Large intestine (tissue), 3 donors: ENCODE results near the gene FN3KRP. TPM values are rescaled to one million over a fixed set of nuclear protein-coding genes. Genes with fewer than 3 reads are reported as not detected.

Experiments
- DNase-seq, 2 donors: peaks; one replicate each; pipeline versions ENCODE4 v3.0.0 to v3.0.0-alpha.2; 2013
- H3K27ac ChIP-seq: one replicate; pipeline ENCODE4 v1.5.1; 2013; ENCODE audit warnings: low read length
- H3K27me3 ChIP-seq: 2 replicates; pipeline ENCODE4 v1.6.1; 2013; ENCODE audit warnings: low read length; ENCODE audit not compliant: control insufficient read depth, insufficient read depth
- H3K36me3 ChIP-seq: 2 replicates; pipeline ENCODE4 v1.6.1; 2013; ENCODE audit warnings: low read length; ENCODE audit not compliant: control insufficient read depth, insufficient read depth
- H3K4me1 ChIP-seq: one replicate; pipeline ENCODE4 v1.6.1; 2013; ENCODE audit warnings: low read length; ENCODE audit not compliant: control insufficient read depth, insufficient read depth
- H3K4me3 ChIP-seq: one replicate; pipeline ENCODE4 v1.5.1; 2013; ENCODE audit warnings: low read length
- H3K9me3 ChIP-seq: one replicate; pipeline ENCODE4 v1.6.1; 2013; ENCODE audit warnings: mild to moderate bottlenecking, low read depth, low read length, moderate library complexity; ENCODE audit not compliant: control insufficient read depth
- WGBS: methylation state at CpG from one replicate; pipeline ENCODE4 v1.1.5; 2013; ENCODE audit warnings: low lambda C conversion rate; ENCODE audit not compliant: insufficient coverage; 5-methylcytosine and 5-hydroxymethylcytosine counted together
- polyA plus RNA-seq: library from polyadenylated mRNA; unstranded; fragments of 120-200 nt; gene quantifications from one replicate; pipeline ENCODE4 v1.2.1, GENCODE V29; 2013

The FN3KRP gene
- polyA plus RNA-seq, 1 donor, result 44.2 TPM

DNA sequence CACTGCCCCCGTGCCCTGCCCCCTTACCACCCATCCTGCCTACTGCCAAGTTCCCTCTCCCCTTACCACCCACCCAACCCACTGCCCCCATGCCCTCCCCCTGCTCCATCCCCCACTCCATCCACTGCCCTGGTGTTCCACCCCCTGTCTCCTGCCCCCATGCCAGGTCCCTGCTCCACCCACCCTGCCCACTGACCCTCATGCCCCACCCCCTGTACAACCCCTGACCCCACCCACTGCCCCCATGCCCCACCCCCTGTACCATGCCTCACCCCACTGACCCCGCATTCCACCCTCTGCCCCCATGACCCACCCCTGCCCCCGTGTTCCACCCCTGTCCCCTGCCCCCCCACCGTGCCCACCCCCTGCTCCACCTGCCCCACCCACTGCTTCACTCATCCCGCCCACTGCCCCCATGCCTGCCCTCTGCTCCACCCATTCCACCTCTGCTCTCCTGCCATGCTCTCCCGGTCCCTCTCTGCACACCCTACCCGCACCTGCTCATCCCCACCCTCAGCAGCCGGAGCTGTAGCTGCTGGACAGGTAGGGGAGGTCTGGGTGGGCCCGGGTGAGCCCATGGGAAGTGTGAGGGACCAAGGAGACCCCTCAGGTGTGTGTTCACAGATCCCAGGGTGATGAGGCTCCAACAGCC is 7.4 kb upstream of the FN3KRP start:
- peaks cover 16% of the 10 kb centered on the region for H3K4me1 ChIP-seq
- H3K27ac ChIP-seq, result no peak overlapping the region
- no CpG with 5 or more reads among the region's 9 CpGs for WGBS
- no peaks in the 10 kb centered on the region for H3K27me3 ChIP-seq
- no peaks in the 10 kb centered on the region for H3K36me3 ChIP-seq
- no peak overlapping the region for H3K4me3 ChIP-seq
- no peak for DNase-seq
- no peaks in the 10 kb centered on the region for H3K9me3 ChIP-seq

DNA sequence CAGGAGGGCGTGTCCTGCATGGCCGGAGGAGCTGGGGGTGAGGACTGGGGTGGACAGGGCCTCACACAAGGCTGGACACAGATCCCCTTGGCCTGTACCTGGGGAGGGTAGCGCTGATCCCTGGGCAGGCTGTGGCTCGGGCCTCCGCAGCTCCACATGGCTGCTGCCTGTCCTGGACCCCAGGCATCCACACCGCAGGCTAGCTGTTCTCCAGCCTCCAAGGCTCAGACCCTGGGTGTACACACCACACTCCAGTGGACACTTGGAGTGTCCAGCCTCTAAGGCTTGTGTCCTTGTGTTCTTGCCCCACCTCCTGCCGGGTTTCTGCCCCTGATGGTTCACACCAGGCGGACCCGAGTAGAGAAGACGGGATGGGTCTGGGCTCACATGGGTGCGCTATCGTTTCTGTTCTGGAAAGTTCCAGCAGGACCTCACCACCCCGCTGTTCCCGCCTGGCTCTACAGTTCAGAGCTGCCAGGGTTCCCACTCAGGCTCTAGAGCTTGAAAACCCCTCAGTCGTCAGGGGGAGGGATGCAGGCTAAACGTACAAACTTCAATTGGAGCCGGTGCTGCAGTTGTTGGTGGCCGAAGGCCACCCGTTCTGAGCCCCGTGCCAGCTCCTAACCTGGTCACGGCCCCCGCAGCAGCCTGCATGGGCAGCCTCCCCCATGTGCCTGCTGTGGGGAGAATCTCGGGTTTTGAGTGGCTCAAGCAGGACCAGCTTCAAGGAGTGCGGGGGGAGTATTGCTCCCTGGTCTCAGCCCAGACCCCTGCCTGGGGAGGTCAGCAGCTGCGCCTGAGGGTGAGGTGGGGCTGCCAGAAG is 6.6 kb upstream of the FN3KRP start:
- no peak overlapping the region for H3K4me3 ChIP-seq
- no peaks in the 10 kb centered on the region for H3K27me3 ChIP-seq
- DNase-seq, result no peak
- no peaks in the 10 kb centered on the region for H3K9me3 ChIP-seq
- WGBS, result no CpG with 5 or more reads among the region's 25 CpGs
- no peaks in the 10 kb centered on the region for H3K36me3 ChIP-seq
- no peak overlapping the region for H3K27ac ChIP-seq
- H3K4me1 ChIP-seq, result peaks cover 8% of the 10 kb centered on the region

DNA sequence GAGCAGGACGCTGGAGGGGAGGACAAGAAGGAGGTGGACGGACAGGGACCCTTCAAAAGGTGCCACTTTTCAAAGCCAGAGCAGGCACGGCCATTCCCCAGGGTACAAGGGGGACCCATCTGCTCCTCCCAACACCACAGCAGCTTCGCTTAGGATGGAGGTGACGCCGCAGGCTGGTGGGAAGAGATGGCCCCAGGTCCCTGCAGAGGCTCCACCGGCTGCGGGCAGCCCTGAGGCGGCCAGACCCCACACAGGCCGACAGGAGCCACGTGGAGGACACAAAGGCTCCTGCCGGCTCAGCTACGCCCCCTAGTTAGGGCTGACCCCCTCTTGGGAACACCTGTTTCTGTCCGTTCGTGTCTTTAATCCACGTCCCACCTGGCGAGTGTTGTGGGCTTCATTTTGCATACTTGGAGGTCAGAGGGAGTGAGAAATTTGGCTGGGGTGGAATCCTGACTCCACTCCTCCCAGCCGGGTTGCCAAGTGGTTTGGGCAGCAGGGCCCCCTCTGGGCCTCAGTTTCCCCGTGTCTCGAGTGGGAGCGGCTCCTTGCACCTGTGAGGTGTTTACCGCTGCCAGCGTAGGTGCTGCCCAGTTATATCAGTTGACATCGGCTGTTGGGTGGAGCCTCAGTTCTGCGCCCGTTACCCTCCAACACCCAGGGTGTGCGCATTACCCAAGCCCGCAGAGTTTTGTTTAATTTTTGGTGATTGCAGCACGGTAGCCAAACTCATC is 5.8 kb upstream of the FN3KRP start:
- DNase-seq, result no peak
- Histone ChIP-seq H3K36me3 (no peaks in the 10 kb centered on the region), H3K4me3 (no peak overlapping the region), H3K4me1 (peaks cover 2% of the 10 kb centered on the region), H3K9me3 (no peaks in the 10 kb centered on the region), H3K27ac (no peak overlapping the region), H3K27me3 (no peaks in the 10 kb centered on the region)
- no CpG with 5 or more reads among the region's 29 CpGs for WGBS

DNA sequence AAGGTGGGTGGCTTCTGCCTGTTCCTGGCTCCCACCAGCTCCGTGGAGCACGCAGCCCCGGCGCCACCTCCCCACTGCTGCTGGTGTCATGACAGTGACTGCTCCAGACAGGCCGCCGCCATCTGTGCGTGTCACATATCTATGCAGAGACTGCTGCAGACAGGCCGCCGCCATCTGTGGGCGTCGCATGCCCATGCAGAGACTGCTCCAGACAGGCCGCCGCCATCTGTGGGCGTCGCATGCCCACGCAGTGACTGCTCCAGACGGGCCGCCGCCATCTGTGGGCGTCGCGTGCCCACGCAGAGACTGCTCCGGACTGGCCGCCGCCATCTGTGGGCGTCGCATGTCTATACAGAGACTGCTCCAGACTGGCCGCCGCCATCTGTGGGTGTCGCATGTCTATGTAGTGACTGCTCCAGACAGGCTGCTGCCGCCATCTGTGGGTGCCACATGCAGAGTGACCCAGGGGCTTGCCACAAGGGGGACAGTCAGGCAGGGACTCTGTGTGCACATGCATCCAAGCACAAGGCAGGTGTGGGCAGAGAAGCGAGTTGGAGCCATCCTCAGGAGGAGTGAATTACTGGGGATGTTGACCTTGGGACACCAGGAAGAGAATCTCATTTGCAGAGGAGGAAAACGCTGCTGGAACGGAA is 3.3 kb upstream of the FN3KRP start:
- WGBS, result no CpG with 5 or more reads among the region's 35 CpGs
- H3K27me3 ChIP-seq, result no peaks in the 10 kb centered on the region
- no peak overlapping the region for H3K4me3 ChIP-seq
- H3K36me3 ChIP-seq, result no peaks in the 10 kb centered on the region
- DNase-seq, result no peak
- H3K4me1 ChIP-seq, result peaks cover 8% of the 10 kb centered on the region
- no peaks in the 10 kb centered on the region for H3K9me3 ChIP-seq
- no peak overlapping the region for H3K27ac ChIP-seq

DNA sequence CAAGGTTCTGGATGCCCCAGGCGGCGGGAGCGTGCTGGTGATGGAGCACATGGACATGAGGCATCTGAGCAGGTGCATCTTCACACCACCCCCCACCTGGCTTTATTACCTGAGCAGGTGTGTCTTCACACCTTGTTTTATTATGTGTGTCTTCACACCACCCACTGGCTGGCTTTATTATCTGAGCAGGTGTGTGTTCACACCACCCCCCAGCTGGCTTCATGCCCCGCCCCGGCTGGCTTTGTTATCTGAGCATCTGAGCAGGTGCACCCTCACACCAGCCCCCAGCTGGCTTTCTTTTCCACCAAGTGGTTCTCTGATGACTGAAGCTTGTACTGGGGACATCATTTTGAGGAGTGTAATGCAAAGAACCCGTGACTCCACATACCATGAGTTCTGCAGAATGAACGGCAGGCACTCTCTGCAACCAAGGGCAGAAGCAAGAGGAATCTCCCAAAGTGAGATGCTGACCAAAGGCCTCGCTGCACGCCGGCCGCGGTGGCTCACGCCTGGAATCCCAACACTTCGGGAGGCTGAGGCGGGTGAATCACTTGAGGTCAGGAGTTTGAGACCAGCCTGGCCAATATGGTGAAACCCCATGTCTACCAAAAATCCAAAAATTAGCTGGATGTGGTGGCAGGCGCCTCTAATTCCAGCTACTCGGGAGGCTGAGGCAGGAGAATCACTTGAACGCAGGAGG is 2.6 kb downstream of the FN3KRP start:
- DNase-seq, result no peak
- peaks cover 36% of the 10 kb centered on the region for H3K36me3 ChIP-seq
- H3K9me3 ChIP-seq, result no peaks in the 10 kb centered on the region
- H3K27ac ChIP-seq, result no peak overlapping the region
- no CpG with 5 or more reads among the region's 18 CpGs for WGBS
- H3K4me1 ChIP-seq, result peaks cover 8% of the 10 kb centered on the region
- no peak overlapping the region for H3K4me3 ChIP-seq
- H3K27me3 ChIP-seq, result no peaks in the 10 kb centered on the region

DNA sequence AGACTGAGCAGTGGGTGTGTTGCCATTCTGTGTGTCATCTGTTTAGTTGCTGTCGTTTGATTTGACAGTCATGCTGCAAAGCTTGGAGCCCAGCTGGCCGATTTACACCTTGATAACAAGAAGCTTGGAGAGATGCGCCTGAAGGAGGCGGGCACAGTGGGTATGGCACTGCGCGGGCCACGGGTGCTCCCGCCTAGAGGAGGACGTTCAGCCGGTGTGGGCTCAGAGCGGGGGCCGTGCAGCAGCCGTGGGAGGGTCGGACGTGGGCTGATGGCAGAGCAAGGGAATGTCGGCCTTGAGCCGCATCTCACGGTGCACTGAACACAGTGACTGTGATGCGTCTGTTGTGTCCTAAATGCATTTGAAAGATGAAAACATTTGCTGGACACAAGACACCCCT is 3.7 kb downstream of the FN3KRP start:
- no peak overlapping the region for H3K4me3 ChIP-seq
- DNase-seq, result no peak
- WGBS, result no CpG with 5 or more reads among the region's 19 CpGs
- no peaks in the 10 kb centered on the region for H3K27me3 ChIP-seq
- H3K9me3 ChIP-seq, result no peaks in the 10 kb centered on the region
- peaks cover 8% of the 10 kb centered on the region for H3K4me1 ChIP-seq
- peaks cover 39% of the 10 kb centered on the region for H3K36me3 ChIP-seq
- no peak overlapping the region for H3K27ac ChIP-seq

DNA sequence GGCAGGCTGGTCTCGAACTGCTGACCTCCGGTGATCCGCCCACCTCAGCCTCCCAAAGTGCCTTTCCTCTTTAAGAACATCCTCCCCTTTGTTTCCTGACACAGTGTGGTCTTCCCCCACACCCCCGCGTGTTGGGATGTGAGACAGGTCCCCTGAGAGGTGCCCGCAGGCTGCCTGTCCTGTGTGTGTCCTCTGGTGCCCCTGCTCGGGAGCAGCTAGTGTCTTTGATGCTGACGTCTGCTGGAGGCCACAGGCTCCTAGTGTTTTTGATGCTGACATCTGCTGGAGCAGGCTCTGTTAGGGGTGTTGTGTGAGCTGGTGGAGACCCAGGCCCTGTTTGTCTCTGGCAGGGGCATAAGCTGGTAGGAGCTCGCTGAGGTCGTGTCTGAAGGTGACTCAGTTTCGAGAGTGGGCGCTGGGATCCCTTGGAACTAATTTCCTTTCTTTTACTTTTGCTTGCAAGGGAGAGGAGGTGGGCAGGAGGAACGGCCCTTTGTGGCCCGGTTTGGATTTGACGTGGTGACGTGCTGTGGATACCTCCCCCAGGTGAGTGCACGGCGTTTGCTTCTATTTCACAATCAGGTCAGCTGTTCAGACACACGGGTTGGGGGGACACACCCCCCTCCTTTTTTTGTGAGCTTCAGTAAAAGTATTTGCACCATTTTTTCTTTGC is 6.0 kb downstream of the FN3KRP start:
- H3K4me1 ChIP-seq, result peaks cover 3% of the 10 kb centered on the region
- WGBS, result no CpG with 5 or more reads among the region's 19 CpGs
- peaks cover 55% of the 10 kb centered on the region for H3K36me3 ChIP-seq
- no peak for DNase-seq
- H3K27me3 ChIP-seq, result no peaks in the 10 kb centered on the region
- no peak overlapping the region for H3K4me3 ChIP-seq
- no peak overlapping the region for H3K27ac ChIP-seq
- H3K9me3 ChIP-seq, result no peaks in the 10 kb centered on the region

DNA sequence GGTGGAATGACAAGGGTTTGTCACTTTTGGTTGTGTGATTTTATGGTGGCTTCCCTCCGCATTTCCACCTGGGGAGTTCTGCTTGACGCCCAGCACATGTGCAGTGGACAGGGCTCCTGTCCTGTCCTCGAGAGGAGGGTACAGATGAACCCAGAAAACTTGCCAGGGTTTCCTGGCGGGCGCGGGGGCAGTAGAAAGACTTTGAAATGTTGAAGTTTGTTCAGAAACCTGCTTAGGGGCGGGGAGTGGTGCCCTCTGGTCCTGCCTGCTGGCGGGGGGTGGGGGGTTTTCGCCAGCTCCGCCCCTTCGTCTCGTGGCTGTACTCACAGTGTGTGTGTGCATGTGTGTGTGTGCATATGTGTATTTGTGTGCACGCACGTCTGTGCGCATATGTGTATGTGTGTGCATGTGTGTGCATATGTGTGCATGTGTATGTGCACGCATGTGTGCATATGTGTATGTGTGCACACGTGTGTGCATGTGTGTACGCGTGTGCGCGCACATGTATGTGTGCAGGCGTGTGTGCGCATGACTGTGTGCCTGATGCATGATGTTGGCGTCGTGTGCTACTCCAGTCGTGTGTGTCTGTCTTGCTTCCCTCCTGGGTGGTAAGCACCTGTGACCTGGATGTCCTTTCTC is 6.8 kb downstream of the FN3KRP start:
- H3K27ac ChIP-seq, result no peak overlapping the region
- WGBS, result no CpG with 5 or more reads among the region's 26 CpGs
- H3K4me3 ChIP-seq, result no peak overlapping the region
- peaks cover 57% of the 10 kb centered on the region for H3K36me3 ChIP-seq
- no peak for DNase-seq
- no peaks in the 10 kb centered on the region for H3K9me3 ChIP-seq
- H3K4me1 ChIP-seq, result no peaks in the 10 kb centered on the region
- no peaks in the 10 kb centered on the region for H3K27me3 ChIP-seq

DNA sequence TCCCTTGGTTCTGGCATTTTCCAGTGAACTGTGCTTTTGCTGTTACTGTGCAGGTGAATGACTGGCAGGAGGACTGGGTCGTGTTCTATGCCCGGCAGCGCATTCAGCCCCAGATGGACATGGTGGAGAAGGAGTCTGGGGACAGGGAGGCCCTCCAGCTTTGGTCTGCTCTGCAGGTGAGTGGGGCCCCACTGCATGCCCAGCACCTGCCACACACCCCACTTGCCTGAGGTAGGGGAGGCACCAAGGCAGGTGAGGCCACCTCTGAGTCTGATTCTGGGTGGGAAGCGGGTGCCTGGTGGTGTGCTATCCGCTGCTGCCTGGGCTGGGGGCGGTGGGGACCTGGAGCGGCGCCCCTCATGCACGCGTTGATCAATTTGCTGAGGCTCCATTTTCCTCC is 9.9 kb downstream of the FN3KRP start:
- peaks cover 45% of the 10 kb centered on the region for H3K36me3 ChIP-seq

More for the DNA sequence above, 9.9 kb downstream of the FN3KRP start:
- H3K27me3 ChIP-seq, result no peaks in the 10 kb centered on the region
- no peak overlapping the region for H3K4me3 ChIP-seq
- no CpG with 5 or more reads among the region's 10 CpGs for WGBS
- no peak overlapping the region for H3K27ac ChIP-seq
- no peaks in the 10 kb centered on the region for H3K4me1 ChIP-seq
- no peaks in the 10 kb centered on the region for H3K9me3 ChIP-seq
- no peak for DNase-seq
